Gastrocnemius medialis (tissue), 4 donors: ENCODE measurements around the gene DDX49. TPM values are rescaled to one million over a fixed set of nuclear protein-coding genes. Genes with fewer than 3 reads are reported as not detected.

Experiments
- ATAC-seq, 2 donors: fragments of 150-250 bp; one replicate each; pipeline ENCODE4 v1.9.1; 2016
- DNase-seq, 2 donors: peaks; one replicate each; pipeline ENCODE4 v3.0.0-alpha.2; 2019
- H3K27ac ChIP-seq, 4 donors: fragments of 200-600 bp; sonication (generic); 1 replicate in 1 of 4; 2 replicates in 3 of 4; pipeline ENCODE4 v1.5.1; 2016 to 2018; ENCODE audit warnings: mild to moderate bottlenecking in 2 of 4, moderate library complexity in 1 of 4
- H3K27me3 ChIP-seq, 3 donors: fragments of 200-600 bp; sonication (generic) in 2 of 3; 1 replicate in 1 of 3; 2 replicates in 2 of 3; pipeline versions ENCODE4 v1.5.1 to v1.6.0; 2016 to 2019; ENCODE audit warnings: mild to moderate bottlenecking in 1 of 3, moderate library complexity in 1 of 3
- H3K36me3 ChIP-seq, 2 donors: fragments of 200-600 bp; sonication (generic) in 1 of 2; one replicate each; pipeline ENCODE4 v1.5.1; 2017 to 2018
- H3K4me1 ChIP-seq, 2 donors: fragments of 200-600 bp; sonication (generic) in 1 of 2; one replicate each; pipeline ENCODE4 v1.5.1; 2016 to 2017; ENCODE audit warnings: mild to moderate bottlenecking in 2 of 2
- H3K4me3 ChIP-seq, 4 donors: fragments of 200-600 bp; sonication (generic) in 3 of 4; 1 replicate in 1 of 4; 2 replicates in 3 of 4; pipeline ENCODE4 v1.5.1; 2016 to 2019; ENCODE audit warnings: mild to moderate bottlenecking in 2 of 4
- H3K9me3 ChIP-seq, 3 donors: fragments of 200-600 bp; sonication (generic) in 2 of 3; 1 replicate in 1 of 3; 2 replicates in 2 of 3; pipeline ENCODE4 v1.5.1; 2016 to 2019
- CTCF ChIP-seq, 5 experiments: fragments of 450-650 bp in 3 of 5; fragments of 200-600 bp in 2 of 5; sonication (generic) in 2 of 5; IDR thresholded peaks in 4 of 5; conservative IDR thresholded peaks in 1 of 5; 1 replicate in 4 of 5; 2 replicates in 1 of 5; pipeline ENCODE4 v1.5.1; 2016 to 2019; ENCODE audit warnings: antibody characterized with exemption in 5 of 5, mild to moderate bottlenecking in 3 of 5, moderate library complexity in 3 of 5
- POLR2A ChIP-seq, 2 donors: fragments of 450-650 bp; IDR thresholded peaks; one replicate each; pipeline ENCODE4 v1.6.1; 2017; ENCODE audit warnings: antibody characterized with exemption in 2 of 2, mild to moderate bottlenecking in 2 of 2, moderate library complexity in 2 of 2
- in situ Hi-C, 4 donors: fragments of 200-750 bp; cut with MboI; loops; one replicate each; pipeline versions ENCODE4 v1.15.0 to v1.8.0; 2017; ENCODE audit warnings: low sequenced_read_pairs in 4 of 4
- intact Hi-C: fragments of 100-400 bp; cut with DNase I; formaldehyde crosslinking; loops from one replicate; pipeline ENCODE4 v1.15.1; 2023; ENCODE audit warnings: low total_unique reads
- total RNA-seq, 4 donors: library from RNA; depleted of rRNA; stranded (reverse); fragments of >200 nt; gene quantifications; one replicate each; pipeline versions ENCODE4 v1.1.0 to v1.2.3, GENCODE V29; 2016

DDX49 gene
- total RNA-seq, 4 donors from 2014 or later, result 40.6 to 60.1 (median 44.2) TPM

- DNase-seq, result no peak
- Histone ChIP-seq H3K27ac (no peak overlapping the region), H3K27me3 (no peaks in the 10 kb centered on the region), H3K4me1 (no peaks in the 10 kb centered on the region), H3K4me3 (no peak overlapping the region), H3K9me3 (no peaks in the 10 kb centered on the region), H3K36me3 (peaks cover 0 to 31% of the 10 kb centered on the region in 2 donors)
- no peak for ATAC-seq
- intact Hi-C loops, result no loop called here
- in situ Hi-C loops, result no loop called here
- TF ChIP-seq POLR2A (IDR thresholded peaks at IDR 0.05) (no peak), CTCF (IDR thresholded peaks at IDR 0.05 in 4 of 5, conservative IDR thresholded peaks at IDR 0.05 in 1 of 5) (no peak)
These were observed 12.7 kb upstream of the DDX49 start for GRCh38 chr19:18906605-18907519.

DNA sequence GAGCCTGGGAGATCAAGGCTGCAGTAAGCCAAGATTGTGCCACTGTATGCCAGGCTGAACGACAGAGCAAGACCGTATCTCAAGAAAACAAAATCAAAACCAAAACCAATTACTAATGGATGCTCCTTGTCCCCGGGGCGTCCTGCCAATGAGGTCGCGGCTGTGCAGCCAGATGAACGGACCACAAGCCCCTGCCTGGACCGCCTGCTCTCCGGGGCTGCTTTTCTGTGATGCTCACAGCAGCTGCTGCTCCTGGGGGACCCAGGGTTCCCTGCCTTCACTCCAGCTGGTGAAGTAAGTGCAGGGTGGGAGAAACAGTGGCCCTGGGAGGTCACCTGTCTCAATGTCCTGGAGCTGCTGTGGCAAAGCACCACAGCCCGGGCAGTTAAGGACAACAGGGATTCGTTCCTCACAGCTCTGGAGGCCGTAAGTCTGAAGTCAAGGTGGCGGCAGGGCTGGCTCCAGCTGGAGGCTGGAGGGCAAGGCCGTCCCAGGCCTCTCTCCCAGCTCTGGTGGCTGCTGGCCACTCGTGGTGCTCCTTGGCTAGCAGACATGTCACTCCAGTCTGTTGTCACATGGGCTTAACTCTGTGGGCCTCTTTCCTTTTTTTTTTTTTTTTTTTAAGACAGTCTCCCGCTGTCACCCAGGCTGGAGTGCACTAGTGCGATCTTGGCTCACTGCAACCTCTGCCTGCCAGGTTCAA lies 10.4 kb upstream of the DDX49 start:
- no peak for ATAC-seq
- no peak overlapping the region for H3K27ac ChIP-seq
- H3K4me1 ChIP-seq, result no peaks in the 10 kb centered on the region
- TF ChIP-seq POLR2A (IDR thresholded peaks at IDR 0.05) (no peak), CTCF (IDR thresholded peaks at IDR 0.05 in 4 of 5, conservative IDR thresholded peaks at IDR 0.05 in 1 of 5) (no peak)
- H3K9me3 ChIP-seq, result no peaks in the 10 kb centered on the region
- peaks cover 0 to 41% of the 10 kb centered on the region in 2 donors for H3K36me3 ChIP-seq
- H3K27me3 ChIP-seq, result no peaks in the 10 kb centered on the region
- no peak overlapping the region for H3K4me3 ChIP-seq
- DNase-seq, result no peak
- intact Hi-C loops (no loop called here), in situ Hi-C loops (no loop called here)

- intact Hi-C loops, result no loop called here
- TF ChIP-seq CTCF (IDR thresholded peaks at IDR 0.05 in 4 of 5, conservative IDR thresholded peaks at IDR 0.05 in 1 of 5) (no peak), POLR2A (IDR thresholded peaks at IDR 0.05) (no peak)
- DNase-seq (no peak), ATAC-seq (no peak)
- Histone ChIP-seq H3K36me3 (peaks cover 0 to 35% of the 10 kb centered on the region in 2 donors), H3K4me3 (no peak overlapping the region), H3K27me3 (no peaks in the 10 kb centered on the region), H3K4me1 (no peaks in the 10 kb centered on the region), H3K9me3 (no peaks in the 10 kb centered on the region), H3K27ac (no peak overlapping the region)
- in situ Hi-C loops, result no loop called here
These were observed 9.5 kb upstream of the DDX49 start for GRCh38 chr19:18910010-18910409.

DNA sequence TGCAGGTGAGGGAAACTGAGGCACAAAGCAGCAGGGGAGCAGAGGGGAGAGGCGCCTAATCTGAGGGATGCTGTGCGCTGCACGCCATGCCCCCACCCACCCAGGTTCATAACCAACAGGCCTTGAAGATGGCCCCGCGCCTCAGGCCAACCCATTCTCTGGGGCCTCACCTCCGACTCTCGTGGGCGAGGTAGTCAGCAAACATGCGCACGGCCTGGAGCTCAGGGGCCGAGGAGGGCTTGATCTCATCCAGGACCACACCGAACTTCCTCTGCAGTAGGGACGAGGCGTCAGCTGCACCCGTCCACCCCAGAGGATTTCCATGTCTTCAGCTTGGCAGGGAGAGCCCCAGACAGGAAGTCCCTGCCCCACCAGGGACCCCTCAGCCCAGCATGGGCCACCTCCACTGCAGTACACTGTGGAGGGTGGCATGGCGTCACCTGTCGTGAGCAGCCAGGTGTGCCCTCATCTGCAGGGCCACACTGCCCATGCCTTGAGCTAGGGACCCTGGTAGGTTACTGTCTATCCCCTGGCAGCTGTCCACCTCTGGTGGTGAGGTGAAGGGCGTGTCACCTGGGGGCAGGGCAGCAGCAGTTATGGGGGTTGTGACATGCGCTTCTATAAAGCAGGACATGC lies 8.6 kb upstream of the DDX49 start:
- intact Hi-C loops, result no loop called here
- H3K36me3 ChIP-seq, result peaks cover 0 to 26% of the 10 kb centered on the region in 2 donors
- TF ChIP-seq CTCF (IDR thresholded peaks at IDR 0.05 in 4 of 5, conservative IDR thresholded peaks at IDR 0.05 in 1 of 5), result no peak
- TF ChIP-seq POLR2A (IDR thresholded peaks at IDR 0.05), result no peak

More for the DNA sequence above, 8.6 kb upstream of the DDX49 start:
- no peak for ATAC-seq
- no peaks in the 10 kb centered on the region for H3K9me3 ChIP-seq
- no peak overlapping the region for H3K4me3 ChIP-seq
- H3K27me3 ChIP-seq, result no peaks in the 10 kb centered on the region
- DNase-seq, result no peak
- H3K27ac ChIP-seq, result no peak overlapping the region
- H3K4me1 ChIP-seq, result no peaks in the 10 kb centered on the region
- in situ Hi-C loops, result no loop called here
